T-helper 1 cell (primary cell): ENCODE results near the gene KCNK6.

Experiments used
- DNase-seq, 5 donors: peaks; one replicate each; pipeline ENCODE4 v3.0.0-alpha.2; 2012 to 2020

Gene KCNK6

DNA sequence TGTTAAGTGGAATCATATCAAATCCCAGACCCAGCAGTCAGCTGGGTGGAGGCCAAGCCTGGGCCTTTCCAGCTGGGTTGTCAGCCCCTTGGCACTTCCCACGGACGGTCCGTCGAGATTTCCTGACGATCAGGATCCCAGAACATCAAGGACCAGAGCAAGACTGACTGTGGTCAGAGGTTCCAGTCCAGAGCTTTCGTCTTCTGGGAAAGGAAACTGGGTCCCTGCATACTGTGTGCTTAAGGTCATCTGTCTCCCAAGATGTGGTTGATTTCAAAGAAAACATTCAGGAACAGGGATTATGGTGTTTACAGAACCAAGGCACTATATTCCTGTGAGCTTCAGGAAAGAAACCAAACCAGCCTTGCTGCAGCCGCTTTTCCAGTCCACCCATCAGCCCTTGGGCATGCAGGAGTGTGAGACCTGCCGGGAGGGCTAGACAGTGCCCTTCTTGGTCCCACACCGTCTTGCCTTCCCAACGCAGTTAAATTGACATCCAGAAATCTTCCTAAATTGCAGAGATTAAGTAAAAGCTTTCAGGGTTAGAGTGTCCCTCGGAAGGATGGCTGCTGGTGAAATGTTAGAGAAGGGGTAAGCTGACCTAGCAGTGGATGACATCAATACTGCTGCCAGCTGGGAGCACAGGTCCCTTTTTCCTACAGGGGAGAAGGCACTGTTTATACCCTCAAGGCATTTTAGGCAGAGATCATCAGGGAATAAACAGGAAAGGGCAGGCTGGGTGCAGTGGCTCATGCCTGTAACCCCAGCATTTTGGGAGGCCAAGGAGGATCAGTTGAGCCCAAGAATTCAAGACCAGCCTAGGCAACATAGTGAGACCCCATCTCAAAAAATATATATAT is 20.6 kb upstream of the KCNK6 start:
- DNase-seq: no peak

DNA sequence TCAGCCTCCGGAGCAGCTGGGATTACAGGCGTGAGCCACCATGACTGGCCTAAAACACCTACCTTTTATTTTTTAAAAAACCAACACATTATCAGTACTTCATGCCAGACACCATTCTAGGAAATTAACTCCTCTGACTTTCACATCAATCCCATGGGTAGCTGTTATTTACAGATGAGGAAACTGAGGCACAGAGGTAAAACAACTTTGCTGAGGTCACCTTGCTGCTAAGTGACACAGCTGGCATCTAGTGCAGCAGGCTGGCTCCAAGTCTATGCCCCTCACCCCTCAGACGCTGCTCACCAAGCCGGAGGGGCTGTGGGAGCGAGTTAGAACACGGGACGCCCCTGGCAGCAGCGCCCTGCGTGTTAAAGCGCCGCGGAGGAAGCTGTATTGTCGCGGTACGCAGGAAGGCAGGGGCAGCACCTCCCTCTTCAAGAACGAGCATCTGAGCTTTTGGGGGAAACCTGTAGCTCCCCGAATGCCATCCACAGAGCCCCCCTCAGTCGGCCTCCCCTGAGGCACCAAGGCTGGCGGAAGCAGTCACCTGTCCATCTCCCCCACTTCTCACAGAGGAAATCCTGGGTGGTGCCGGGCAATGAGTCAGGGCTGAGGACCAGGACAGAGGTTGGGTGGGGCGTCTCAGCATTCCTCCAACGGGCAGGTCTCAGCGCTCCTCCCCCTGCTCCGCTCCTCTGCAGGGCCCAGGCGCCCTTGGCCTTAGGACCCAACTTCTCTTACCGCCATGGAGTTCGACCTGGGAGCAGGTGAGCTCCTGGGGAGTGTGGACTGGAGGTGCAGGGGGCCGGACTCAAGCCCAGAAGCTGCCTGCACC is 15.9 kb upstream of the KCNK6 start, which contains the start of gene C19orf33:
C19orf33 (plus strand) TSS at position 735 of the 835 bp plus-strand sequence; CDS start at position 746, 11 bp downstream.
- DNase-seq: no peak

DNA sequence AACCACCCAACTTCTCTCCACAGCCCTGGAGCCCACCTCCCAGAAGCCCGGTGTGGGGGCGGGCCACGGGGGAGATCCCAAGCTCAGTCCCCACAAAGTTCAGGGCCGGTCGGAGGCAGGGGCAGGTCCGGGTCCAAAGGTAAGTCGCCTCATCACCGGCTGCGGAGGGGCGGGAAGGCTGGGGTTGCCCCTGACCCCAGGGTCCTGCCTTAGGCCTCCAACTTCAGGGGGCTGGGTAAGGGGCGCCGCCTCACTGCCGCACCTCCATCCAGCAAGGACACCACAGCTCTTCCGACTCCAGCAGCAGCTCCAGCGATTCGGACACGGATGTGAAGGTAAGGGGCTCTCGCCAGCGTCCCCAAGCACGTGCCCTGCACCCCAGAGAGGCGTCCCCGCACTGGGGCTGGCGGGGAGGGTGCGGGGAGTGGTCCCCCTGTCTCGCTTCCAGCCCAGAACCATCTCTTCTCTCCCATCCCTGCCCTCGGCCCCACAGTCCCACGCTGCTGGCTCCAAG is 15.2 kb upstream of the KCNK6 start:
- no peak for DNase-seq

DNA sequence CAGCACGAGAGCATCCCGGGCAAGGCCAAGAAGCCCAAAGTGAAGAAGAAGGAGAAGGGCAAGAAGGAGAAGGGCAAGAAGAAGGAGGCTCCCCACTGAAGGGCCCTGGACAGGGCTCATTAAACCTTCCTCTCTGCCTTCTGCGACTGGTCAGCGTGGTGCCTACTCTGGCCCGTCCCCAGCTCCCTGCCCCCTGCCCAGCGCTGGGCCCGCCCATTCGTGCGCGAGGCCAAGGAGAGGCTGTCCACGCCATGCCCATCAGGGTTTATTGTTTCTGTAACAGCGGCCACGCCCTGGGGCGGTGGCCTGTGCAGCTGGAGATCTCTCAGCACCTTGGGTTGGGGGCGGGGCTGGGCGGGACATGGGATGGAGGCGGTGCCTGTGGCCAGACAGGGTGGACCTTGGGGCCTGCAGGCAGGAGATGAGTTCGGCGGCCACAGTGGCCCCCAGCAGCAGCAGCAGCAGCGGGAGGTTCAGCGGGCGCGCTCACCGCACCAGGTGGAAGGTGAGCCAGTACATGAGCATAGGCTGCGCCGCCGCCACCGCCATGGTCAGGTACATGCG is 14.7 kb upstream of the KCNK6 start:
- DNase-seq: no peak

DNA sequence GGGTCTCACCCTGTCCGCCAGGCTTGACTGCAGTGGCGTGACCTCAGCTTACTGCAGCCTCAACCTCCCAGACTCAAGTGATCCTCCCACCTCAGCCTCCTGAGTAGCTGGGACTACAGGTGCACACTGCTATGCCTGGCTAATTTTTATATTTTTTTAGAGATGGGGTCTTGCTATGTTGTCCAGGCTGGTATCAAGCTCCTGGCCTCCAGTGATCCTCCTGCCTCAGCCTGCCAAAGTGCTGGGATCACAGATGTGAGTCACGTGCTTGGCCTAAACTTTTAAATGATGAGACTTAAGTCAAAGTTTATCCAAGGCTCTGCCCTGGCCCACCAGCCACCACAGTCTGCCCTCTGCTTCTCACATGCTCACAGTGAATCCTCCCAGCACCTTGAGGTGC is 13.4 kb upstream of the KCNK6 start:
- no peak for DNase-seq

DNA sequence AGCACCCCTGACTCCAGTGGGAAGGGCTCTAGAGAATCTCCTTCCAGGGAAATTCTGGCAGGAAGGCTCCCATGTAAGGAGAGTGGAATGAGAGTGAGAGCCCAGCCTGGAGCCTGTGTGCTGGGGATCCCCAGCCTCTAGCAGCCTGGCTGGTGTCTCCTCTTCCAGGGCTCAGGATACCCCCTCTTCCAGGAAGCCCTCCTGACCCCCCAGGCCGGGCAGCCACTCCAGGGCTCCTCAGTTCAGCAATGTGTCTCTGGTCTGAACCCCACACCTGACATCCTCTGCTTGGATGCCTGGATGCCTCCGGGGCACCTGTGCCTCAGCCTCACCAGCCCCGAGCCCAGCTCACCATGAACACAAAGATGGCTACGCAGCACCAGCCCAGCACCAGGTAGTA is 12.6 kb upstream of the KCNK6 start:
- DNase-seq: no peak

DNA sequence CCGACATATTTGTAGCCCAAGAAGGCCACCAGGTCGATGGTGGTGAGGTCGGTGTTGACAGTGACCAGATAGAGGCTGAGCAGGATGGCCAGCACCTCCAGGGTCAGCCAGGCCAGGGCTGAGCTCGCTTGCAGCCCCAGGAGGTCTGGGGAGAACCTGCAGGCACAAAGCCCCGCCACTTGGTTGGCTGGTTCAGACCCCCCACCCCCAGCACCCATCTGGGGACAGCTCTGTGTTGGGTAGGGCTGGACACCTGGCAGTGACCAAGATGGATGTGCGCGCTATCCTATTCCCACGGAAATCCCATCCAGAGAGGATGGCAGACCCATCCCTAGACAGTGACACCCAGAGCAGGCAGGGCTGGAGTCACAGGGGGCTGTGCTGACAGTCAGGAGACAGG is 12.0 kb upstream of the KCNK6 start:
- no peak for DNase-seq

DNA sequence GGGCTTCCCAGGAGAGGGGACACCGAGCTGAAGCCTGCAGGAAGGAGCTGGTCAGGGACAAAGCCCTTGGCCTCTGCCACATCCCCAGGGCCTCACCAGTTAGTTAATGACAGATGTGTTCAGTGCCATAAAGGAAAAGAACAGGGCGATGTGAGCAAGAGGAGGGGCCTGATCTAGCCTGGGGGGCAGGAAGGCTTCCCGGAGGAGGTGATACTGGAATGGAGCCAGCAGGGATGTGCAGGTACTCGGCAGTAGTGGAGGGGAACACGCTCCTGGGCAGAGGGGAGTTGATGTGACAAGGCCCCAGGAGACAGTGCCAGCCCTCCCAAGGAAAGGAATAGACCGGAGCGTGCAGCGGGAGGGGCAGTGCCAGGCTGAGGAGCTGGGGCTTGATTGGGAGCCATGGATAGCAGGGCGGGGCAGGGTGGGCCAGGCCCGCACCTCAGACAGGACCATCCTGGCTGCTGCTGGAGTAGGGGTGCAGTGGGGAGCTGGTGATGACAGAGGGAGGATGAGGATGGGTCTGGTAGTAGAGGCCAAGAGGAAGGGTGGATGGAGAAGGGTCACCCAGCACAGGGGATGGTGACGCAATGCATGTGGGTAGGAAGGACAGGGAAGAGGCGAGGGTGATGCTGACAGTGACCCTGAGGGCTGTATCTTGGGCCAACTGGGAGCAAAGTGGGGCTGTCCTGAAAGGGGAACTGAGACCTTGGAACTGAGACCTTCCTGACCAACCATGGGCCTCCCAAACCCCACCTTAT is 11.5 kb upstream of the KCNK6 start:
- DNase-seq: no peak

DNA sequence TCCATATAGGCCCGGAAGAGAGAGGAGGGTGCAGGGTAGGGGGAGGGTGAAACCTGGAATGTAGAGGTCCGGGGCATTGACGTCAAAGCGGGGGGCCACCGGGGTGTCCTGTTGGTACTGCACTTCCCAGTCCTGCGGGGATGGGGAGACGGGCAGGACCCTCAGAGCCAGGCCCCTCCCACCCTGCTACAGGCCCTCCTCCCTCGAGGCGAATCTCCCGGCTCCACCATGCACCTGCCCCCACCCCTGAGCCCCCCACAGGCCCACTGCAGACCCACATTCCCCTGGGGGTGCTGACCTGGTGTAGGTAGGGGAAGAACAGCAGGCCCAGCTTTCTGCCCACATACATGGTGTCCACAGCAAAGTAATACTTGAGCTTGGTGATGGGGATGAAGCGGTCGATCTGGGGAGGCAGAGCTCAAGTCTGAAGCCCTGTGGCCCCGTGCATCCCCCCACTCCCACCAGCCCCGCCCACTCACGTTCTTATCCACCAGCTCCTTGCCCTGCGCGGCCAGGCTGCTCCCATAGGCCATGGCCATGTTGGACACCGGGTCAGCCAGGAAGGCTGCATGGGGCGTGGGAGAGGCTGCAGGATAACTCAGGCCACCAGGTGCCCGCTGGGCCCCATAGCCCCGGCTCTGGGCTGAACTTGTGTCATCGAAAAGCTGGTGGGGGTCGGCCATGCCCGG is 10.6 kb upstream of the KCNK6 start:
- no peak for DNase-seq

DNA sequence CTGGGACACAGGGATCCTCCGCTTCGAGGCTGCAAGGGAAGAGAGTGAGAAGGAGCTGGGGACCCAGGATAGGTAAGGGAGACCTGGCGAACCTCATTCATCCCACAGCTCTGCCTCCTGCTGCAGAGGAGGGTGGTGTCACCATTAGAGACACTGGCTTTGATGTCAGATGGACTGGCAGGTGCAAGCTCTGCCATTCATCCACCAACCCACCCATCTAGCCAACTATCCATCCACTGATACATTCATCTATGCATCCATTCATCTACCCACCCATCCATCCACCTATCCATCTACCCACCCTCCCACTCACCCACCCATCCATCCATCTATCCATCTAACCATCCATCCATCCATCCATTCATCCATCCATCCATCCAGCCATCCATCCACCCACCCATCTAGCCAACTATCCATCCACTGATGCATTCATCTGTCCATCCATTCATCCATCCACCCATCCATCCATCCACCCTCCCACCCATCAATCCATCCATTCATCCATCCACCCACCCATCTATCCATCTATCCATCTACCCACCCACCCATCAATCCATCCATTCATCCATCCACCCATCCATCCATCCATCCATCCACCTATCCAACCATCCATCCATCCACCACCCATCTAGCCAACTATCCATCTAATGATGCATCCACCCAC is 9.9 kb upstream of the KCNK6 start:
- no peak for DNase-seq

DNA sequence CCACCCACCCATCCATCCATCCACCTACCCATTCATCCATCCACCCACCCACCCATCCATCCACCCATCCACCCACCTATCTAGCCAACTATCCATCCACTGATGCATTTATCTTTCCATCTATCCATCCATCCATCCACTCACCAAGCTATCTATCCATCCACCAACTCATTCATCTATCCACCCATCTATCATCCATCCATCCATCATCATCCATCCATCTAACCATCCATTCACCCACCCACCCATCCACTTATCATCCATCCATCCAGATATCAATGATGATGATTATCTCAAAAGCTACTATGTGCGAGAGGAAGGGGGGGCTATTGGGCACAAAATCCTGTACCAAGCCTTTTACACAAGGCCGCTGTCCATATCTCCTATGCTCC is 9.4 kb upstream of the KCNK6 start:
- DNase-seq: no peak

DNA sequence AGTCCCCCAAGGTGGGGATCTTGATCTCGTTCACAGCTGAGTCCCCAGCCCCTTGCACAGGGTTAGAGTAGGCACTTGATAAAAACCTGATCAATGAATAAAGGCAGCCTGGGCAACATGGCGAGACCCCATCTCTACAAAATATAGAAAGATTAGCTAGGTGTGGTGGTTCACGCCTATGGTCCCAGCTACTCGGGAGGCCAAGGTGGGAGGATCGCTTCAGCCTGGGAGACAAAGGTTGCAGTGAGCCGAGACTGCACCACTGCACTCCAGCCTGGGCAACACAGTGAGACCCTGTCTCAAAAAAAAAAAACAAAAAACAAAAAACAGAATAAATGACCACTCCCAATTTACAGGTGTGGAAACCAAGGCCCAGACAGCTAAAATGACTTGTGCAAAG is 8.7 kb upstream of the KCNK6 start:
- no peak for DNase-seq

DNA sequence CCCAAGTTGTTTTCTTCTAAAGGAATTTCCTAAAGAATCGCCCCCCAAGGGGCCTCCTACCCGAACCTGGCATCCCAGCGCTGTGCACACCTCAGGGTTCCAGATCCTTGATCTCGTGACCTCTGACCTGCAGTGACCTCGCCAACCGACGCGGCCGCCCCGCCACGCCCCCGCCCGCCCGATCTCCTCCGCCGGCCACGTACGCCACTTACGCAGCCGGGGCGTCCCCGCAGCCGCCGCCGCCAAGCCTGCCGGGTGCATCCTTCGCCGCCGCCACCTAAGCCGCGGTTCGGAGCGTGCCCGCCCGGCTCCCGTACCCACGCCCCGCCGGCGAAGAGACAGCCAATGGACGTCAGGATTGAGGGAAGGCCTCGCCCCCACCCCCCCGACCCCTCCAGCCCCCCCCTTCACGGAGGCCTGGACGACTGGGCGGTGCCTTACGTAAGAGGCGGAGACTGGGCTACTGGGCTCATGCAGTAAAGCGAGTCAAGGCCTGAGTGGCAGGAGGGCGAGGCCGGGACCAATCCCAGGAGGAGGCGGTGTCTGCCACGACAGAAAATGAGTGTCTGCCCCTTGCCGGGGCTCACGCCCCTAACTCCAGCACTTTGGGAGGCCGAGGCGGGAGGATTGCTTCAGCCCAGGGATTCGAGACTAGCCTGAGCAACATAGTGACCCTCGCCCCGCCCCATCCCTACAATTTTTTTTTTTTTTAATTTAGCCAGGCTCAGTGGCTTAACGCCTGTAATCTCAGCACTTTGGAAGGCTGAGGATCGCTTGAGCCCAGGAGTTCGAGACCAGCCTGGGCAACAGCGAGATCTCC is 3.8 kb upstream of the KCNK6 start, which contains the start of gene YIF1B:
YIF1B (minus strand) TSS at position 291 of the 820 bp plus-strand sequence; CDS start at position 261, 30 bp downstream.
- DNase-seq: peak; percentile 90 to 98 (median 94)

DNA sequence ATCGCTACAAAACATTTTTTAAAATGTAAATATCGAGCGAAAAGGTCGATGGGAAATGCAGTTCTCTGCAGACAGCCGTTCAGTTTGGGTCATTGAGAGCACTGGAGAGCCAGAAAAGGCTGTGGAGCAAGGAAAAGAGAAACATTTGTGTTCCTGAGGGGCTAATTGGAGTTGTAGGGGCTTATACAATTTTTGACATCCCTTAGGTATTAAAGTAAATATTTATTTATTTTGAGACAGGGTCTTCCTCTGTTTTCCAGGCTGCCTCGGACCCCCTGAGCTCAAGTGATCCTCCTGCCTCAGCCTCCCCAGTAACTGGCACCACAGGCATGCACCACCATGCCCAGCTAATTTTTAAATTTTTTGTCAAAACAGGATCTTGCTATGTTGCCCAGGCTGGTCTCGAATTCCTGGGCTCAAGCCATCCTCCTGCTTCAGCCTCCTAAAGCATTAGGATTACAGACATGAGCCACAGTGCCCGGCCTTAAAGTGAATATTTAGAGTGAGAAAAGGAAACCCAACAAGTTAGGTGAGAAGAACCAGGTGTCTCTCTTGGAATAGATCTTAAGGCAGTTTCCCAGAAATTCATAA is 3.1 kb upstream of the KCNK6 start:
- DNase-seq: no peak

DNA sequence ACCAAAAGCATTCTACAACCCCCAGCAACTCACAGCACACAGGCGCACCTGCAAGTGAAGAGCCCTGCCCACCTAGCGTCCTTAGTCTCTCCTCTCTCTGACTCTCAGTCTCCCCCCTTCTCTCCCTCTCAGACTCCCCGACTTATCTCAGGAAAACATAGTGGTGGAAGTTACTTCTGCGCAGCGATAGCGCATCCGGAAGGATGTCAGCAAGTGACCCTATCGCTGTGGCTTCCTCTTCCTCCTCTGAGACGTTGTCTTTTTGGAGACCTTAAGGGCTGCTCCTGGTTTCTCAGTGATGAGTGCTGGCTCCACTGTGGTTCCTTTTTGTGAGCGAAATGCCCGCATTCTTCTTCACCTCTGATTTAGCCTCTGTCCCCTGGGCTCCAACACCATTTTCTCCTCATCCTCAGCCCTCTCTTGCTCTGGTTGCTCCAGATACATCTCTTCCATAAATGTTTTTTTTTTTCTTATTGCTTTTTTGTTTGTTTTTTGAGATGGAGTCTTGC is 2.5 kb upstream of the KCNK6 start:
- DNase-seq: peak in 2 of 5 donors; percentile 13 to 61

DNA sequence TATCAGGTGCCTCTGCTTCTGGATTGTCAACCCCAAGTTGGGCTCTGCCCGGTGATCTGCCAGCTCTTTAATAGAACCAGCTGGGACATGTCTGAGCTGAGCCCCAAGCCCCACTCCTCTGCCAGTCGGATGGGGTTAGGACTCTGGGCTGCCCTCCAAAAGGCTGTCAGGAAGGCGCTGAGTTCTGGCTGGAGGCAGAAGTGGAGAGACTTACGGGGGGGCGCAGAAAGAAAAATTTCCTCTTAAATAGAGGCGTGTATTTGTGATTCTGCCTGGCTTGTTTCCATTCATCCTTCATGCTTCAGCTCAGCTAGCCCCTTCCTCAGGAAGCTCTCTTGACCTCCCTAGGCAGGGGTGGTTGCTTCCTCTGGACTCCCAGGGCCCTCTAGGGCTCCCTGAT is 985 bp upstream of the KCNK6 start:
- no peak for DNase-seq

DNA sequence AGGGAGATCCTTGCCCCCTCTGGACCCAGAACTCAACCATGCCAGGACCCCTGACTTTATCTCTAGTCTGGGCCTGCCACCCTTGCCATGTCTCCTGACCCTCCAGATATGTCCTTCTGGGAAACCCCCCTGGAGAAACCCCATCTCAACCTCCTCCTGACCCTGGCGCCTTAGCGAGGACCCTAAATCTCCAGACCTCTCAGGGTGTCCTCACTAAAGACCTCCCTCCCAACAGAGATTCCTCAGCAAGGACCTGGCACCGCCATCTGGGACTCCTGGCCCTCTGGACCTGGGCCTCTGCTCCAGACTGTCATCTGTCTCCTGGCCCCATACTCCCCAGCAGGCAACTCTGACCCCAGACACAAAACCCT is 1.3 kb downstream of the KCNK6 start:
- DNase-seq: no peak

DNA sequence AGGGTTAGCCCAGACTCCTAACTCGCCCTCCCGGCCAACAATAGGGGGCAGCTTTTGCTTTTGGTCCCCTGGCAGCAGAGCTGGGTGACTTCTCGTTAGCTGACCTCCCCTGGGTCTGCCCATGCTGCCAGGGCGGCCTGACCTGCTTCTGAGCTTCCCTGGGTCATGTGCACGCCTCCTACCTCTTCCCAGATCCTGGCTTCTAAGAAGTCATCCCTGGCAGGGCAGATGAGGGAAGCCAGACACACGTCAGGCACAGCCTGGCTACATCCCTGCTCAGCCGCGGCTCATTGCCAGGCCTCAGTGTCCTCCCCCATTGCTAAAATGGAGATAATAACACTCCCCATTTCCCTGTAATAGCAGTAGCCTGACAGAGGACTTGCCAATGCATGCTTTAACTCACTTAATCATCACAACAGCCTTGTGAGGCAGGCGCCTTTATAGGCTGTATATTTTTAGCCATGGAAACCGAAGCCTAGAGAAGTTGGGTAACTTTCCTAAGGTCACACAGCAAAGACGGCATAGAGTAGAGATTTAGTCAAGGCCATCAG is 2.1 kb downstream of the KCNK6 start:
- no peak for DNase-seq

DNA sequence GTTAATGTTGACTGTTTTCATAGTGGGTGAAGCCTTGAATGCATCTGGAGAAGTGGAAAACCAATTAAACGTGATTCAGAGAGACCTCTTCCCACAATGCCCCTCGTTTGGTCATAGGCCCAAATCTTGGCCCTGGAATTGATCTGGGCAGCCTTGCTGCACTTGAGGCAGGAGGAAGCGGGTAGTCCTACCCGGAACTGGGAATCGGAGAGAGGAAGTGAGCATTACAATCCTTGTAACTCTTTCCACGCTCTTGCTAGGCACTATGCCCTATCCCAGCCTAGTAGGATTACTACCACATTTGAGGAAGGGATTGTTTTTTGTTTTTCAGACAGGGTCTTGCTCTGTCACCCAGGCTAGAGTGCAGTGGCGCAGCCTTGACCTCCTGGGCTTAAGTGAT is 3.6 kb downstream of the KCNK6 start:
- no peak for DNase-seq
